Measurements from ENCODE around the gene GADL1. TPM values are rescaled to one million over a fixed set of nuclear protein-coding genes. Genes with fewer than 3 reads are reported as not detected.

The GADL1 gene
- total RNA-seq, 1 donor from 2014 or later, result not detected

DNA sequence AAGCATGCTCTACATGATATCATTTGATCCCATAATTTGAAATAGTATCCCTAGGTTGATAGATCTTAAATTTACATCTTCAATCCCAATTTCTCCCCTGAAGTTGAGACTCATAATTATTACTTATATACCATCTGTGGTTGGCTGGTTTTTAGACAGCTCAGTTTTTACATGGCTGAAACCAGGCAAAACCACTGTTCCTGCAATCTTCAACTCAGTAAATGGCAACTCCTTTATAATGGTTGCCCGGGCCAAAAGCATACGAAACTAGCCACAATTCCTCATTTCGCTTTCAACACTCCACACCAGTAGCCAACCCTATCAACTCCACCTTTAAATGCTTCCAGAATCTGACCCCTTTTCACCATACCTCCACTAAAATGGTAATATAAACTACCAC lies 169.6 kb downstream of the GADL1 start:
- Histone ChIP-seq H3K36me3 (no peaks in the 10 kb centered on the region), H3K4me3 (no peak overlapping the region), H3K27ac (no peak overlapping the region), H3K9me3 (no peaks in the 10 kb centered on the region), H3K4me1 (peaks cover 0 to 3% of the 10 kb centered on the region in 2 donors), H3K27me3 (no peaks in the 10 kb centered on the region)
- intact Hi-C loops (cut with DNase I), result no loop called here
- TF ChIP-seq, protein P1, sequence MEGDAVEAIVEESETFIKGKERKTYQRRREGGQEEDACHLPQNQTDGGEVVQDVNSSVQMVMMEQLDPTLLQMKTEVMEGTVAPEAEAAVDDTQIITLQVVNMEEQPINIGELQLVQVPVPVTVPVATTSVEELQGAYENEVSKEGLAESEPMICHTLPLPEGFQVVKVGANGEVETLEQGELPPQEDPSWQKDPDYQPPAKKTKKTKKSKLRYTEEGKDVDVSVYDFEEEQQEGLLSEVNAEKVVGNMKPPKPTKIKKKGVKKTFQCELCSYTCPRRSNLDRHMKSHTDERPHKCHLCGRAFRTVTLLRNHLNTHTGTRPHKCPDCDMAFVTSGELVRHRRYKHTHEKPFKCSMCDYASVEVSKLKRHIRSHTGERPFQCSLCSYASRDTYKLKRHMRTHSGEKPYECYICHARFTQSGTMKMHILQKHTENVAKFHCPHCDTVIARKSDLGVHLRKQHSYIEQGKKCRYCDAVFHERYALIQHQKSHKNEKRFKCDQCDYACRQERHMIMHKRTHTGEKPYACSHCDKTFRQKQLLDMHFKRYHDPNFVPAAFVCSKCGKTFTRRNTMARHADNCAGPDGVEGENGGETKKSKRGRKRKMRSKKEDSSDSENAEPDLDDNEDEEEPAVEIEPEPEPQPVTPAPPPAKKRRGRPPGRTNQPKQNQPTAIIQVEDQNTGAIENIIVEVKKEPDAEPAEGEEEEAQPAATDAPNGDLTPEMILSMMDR (IDR thresholded peaks at IDR 0.05), result no peak
- no peak for DNase-seq (ENCODE audit: low spot score in 2 of 2)

GRCh38 chr3:30723211-30723610 lies 171.2 kb downstream of the GADL1 start:
- Histone ChIP-seq H3K27me3 (no peaks in the 10 kb centered on the region), H3K27ac (no peak overlapping the region), H3K36me3 (no peaks in the 10 kb centered on the region), H3K4me3 (no peak overlapping the region), H3K4me1 (no peaks in the 10 kb centered on the region), H3K9me3 (no peaks in the 10 kb centered on the region)
- no peak for DNase-seq (ENCODE audit: low spot score in 2 of 2)
- TF ChIP-seq, protein P1 (IDR thresholded peaks at IDR 0.05), result no peak
- intact Hi-C loops (cut with DNase I), result no loop called here

DNA sequence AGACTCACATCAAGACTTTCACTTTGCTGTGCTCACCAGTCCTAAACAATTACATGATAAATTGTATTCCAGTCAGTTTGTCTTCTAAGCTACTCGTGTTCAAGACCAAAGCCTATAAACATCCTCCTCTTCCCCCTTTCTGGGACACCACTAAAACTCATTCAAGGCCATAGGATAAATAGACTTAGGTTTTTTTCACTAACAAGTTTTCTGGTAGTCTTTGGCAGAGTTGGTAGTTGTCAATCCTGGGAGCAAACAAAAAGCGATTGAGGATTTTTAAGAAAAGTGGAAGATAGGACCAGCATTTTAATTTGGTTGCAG lies 173.2 kb downstream of the GADL1 start:
- TF ChIP-seq, protein P1 (IDR thresholded peaks at IDR 0.05), result no peak
- no peak overlapping the region for H3K27ac ChIP-seq
- H3K4me1 ChIP-seq, result no peaks in the 10 kb centered on the region
- no peaks in the 10 kb centered on the region for H3K27me3 ChIP-seq
- H3K36me3 ChIP-seq, result no peaks in the 10 kb centered on the region
- intact Hi-C loops (cut with DNase I), result no loop called here
- no peaks in the 10 kb centered on the region for H3K9me3 ChIP-seq
- DNase-seq (ENCODE audit: low spot score in 2 of 2), result no peak
- H3K4me3 ChIP-seq, result no peak overlapping the region

GRCh38 chr3:30720586-30721313 lies 173.7 kb downstream of the GADL1 start:
- Histone ChIP-seq H3K27ac (no peak overlapping the region), H3K27me3 (no peaks in the 10 kb centered on the region), H3K36me3 (no peaks in the 10 kb centered on the region), H3K9me3 (no peaks in the 10 kb centered on the region), H3K4me3 (no peak overlapping the region), H3K4me1 (no peaks in the 10 kb centered on the region)
- intact Hi-C loops (cut with DNase I), result no loop called here
- no peak for DNase-seq (ENCODE audit: low spot score in 2 of 2)
- TF ChIP-seq, protein P1 (IDR thresholded peaks at IDR 0.05), result no peak

GRCh38 chr3:30719536-30719935 lies 174.9 kb downstream of the GADL1 start:
- no peaks in the 10 kb centered on the region for H3K9me3 ChIP-seq
- TF ChIP-seq, protein P1 (IDR thresholded peaks at IDR 0.05), result no peak
- no peaks in the 10 kb centered on the region for H3K27me3 ChIP-seq
- intact Hi-C loops (cut with DNase I), result no loop called here
- no peaks in the 10 kb centered on the region for H3K36me3 ChIP-seq
- DNase-seq (ENCODE audit: low spot score in 2 of 2), result no peak
- H3K27ac ChIP-seq, result no peak overlapping the region
- no peaks in the 10 kb centered on the region for H3K4me1 ChIP-seq
- no peak overlapping the region for H3K4me3 ChIP-seq
